HG03280 (cell line): ENCODE measurements around the gene MEI1.

Experiments
- ATAC-seq: cut with Tn5 transposase; IDR thresholded peaks from one replicate; pipeline ENCODE4 v1.9.1; 2021; ENCODE audit warnings: mild to moderate bottlenecking, moderate library complexity; ENCODE audit not compliant: unreplicated experiment

The MEI1 gene

GRCh38 chr22:41780746-41781505 is 81.6 kb downstream of the MEI1 start:
- ATAC-seq: peak; percentile 93

- no peak for ATAC-seq
Observed at GRCh38 chr22:41781507-41781906, 82.2 kb downstream of the MEI1 start.

GRCh38 chr22:41782316-41782715 is 83.0 kb downstream of the MEI1 start:
- ATAC-seq: no peak

- no peak for ATAC-seq
Observed at GRCh38 chr22:41782751-41783150, 83.4 kb downstream of the MEI1 start.

GRCh38 chr22:41787331-41787730 is 88.0 kb downstream of the MEI1 start:
- ATAC-seq: no peak

- ATAC-seq: no peak
Observed at GRCh38 chr22:41793871-41794270, 94.6 kb downstream of the MEI1 start.

- no peak for ATAC-seq
Observed at GRCh38 chr22:41798736-41799135, 99.4 kb downstream of the MEI1 start.

- peak; percentile 33 for ATAC-seq
Observed at GRCh38 chr22:41799486-41800347, 100.4 kb downstream of the MEI1 start.

GRCh38 chr22:41800348-41801146 is 101.2 kb downstream of the MEI1 start, which contains the start of gene CCDC134:
TSS of gene CCDC134 (plus strand) at chr22:41800679. CDS start at chr22:41808891, 8,212 bp downstream.
- ATAC-seq: peak; percentile 95

GRCh38 chr22:41801147-41801819 is 102.0 kb downstream of the MEI1 start:
- ATAC-seq: no peak

- ATAC-seq: no peak
Observed at GRCh38 chr22:41801886-41802285, 102.6 kb downstream of the MEI1 start.

- ATAC-seq: no peak
Observed at GRCh38 chr22:41805639-41806038, 106.3 kb downstream of the MEI1 start.

- ATAC-seq: no peak
Observed at GRCh38 chr22:41808400-41808799, 109.1 kb downstream of the MEI1 start.

- ATAC-seq: no peak
Observed at GRCh38 chr22:41810022-41810421, 110.7 kb downstream of the MEI1 start.

- ATAC-seq: no peak
Observed at GRCh38 chr22:41812805-41813545, 113.7 kb downstream of the MEI1 start.

GRCh38 chr22:41813726-41814410 is 114.6 kb downstream of the MEI1 start:
- ATAC-seq: no peak

- ATAC-seq: no peak
Observed at GRCh38 chr22:41815716-41816115, 116.4 kb downstream of the MEI1 start.

GRCh38 chr22:41816241-41816640 is 116.9 kb downstream of the MEI1 start:
- no peak for ATAC-seq

- ATAC-seq: no peak
Observed at GRCh38 chr22:41816871-41817270, 117.6 kb downstream of the MEI1 start.
